ENCODE data around the gene TPP1.
A peak's percentile ranks its signal among the peaks of the same experiment; 100 is the strongest.

Gene TPP1

GRCh38 chr11:6627762-6628241, 8.6 kb upstream of the TPP1 start:
- no peak for DNase-seq

DNA sequence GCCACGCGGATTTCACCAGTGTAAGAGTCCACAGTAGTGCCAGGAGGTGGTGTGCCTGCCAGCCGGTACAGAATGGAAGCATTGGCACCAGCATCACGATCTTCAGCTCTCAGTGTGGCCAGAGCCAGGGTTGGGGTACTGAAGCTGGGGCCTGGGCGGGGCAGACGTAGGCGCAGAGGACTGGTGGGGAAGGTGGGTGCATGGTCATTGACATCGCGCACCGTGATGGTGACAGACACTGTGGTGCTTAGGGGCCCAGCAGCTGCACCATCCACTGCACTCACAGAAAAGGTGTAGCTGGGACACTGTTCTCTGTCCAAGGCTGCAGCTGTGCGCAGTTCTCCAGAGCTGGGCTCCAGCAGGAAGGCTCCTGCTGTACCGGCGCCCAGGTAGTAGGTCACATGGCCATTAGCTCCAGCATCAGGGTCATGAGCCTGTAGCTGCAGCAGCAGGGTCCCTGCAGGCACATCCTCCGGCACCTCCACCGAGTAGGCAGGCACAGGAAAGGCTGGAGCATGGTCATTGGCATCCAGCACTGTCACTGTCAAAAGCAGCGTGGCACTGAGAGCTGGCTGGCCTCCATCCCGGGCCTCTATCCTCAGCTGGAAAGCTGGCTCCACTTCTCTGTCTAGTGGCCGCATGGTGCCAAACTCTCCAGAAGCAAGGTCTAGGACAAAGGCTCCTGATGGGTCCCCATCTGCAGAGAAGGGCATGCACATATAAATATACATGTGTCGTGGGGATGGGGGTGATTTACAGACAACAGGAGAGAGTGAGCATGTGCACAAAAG, 7.9 kb upstream of the TPP1 start:
- DNase-seq = no peak

- no peak for DNase-seq
Measured at GRCh38 chr11:6625832-6626420, 6.7 kb upstream of the TPP1 start.

DNA sequence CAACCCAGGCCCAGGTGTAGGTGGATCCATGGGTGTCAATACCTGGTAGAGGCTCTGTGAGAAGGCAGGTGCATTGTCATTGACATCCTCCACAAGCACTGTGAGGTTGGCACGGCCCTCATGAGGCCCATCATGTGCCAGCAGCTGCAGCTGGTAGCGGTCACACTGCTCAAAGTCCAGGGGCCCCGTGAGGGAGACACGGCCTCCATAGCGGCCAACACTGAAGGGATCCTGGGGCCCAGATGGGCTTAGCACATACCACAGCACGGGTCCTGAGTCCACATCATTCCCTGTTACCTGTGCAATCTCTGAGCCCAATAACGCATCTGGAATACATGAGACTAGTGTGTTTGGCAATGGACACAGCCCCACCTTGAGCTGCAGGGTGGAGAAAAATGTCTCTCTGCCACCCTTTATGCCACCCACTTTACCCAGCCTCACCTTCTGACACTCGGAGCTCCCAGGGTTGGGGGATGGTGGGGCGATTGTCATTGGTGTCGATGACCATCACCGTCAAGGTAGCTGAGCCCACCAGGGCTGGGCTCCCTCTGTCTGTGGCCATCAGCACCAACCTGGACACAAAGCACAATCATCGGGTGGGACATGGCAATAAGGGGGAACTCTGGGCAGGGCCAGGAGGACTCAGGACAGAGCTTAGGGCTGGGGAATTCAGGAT, 6.1 kb upstream of the TPP1 start:
- DNase-seq = no peak

DNA sequence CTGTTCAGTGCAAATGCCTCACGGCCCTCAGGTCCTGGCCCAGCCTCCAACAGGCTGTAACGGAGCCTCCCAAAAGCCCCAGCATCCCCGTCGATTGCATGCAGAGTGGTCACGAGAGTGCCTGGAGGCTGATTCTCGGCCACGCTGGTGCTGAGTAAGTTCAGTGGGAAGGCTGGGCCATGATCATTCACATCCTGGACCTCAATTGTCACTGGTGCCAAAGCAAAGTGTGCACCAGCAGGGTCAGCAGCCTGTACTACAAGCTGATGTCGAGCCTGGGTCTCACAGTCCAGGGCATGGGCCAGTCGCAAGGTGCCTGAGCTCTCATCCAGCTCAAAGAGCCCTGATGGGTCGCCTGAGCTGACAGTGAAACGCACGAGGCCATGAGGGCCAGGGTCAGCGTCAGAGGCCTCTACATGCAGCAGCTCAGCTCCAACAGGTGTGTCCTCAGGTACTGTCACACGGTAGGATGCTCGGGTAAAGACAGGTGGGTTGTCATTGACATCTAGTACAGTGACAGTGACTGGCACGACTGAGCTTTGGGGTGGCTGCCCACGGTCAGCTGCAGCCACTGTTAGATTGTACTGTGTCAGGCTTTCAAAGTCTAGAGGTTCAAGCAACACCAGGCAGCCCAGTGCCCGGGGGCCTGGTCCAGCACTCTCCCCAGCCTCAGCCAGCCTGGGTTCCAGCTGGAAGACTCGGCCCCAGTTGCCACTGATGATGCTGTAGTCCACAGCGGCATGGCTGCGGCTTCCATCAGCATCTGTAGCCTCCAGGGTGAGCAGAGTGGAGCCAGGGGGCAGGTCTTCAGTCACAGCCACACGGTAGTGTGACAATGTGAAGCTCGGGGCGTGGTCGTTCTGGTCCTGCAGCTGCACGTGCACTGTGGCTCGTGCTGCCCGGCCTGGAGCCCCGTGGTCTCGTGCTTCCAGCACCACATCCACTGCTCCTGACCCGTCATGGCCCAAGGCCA, 4.5 kb upstream of the TPP1 start:
- no peak for DNase-seq

GRCh38 chr11:6622261-6623171, 3.3 kb upstream of the TPP1 start:
- no peak for DNase-seq

DNA sequence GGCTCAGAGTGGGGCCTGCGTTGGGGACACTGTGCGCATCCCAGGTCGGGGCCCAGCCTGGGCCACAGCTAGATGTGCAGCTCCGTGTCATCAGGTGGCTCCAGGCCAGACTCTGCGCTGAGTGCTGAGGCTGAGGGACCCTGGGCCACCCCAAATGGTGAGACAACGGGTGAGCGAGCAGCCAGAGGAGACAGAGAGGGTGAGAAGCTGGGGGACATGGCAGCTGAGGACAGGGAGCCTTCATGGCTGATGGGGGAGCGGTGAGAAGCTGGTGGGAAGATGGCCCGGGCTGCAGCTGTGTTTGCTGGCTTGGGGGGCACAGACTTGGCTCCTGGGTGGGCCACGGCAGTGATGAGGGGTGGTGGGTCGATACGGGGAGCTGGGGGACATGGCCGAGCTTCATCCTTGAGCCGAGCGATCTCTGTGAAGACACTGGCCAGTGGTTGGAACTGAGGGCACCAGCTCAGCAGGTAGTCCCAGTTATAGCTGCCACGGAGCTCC, 2.5 kb upstream of the TPP1 start:
- no peak for DNase-seq

DNA sequence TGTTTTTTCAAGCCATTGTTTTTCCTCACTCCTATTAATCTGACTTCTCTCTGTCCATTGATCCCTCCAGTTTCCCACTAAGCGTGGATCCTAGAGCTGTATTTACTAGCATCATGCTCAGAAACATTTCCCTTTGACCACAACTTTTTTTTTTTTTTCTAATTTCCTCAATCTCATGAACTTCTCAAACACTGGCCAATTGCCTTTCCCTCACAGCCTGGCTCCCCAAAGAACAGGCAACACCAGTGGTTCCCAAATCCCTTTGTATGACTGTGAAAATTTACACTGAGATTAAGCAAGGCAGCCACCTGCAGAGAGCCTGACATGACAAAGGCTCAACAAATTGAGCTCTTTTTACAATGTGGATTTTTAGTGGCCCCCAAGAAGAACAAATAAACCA, 1.4 kb upstream of the TPP1 start:
- no peak for DNase-seq

GRCh38 chr11:6618117-6619003, 862 bp downstream of the TPP1 start:
- DNase-seq = peak; percentile 92

GRCh38 chr11:6617315-6617781, 1.9 kb downstream of the TPP1 start:
- no peak for DNase-seq

GRCh38 chr11:6616596-6617250, 2.5 kb downstream of the TPP1 start:
- DNase-seq = no peak

- no peak for DNase-seq
Measured at GRCh38 chr11:6615882-6616585, 3.2 kb downstream of the TPP1 start.

DNA sequence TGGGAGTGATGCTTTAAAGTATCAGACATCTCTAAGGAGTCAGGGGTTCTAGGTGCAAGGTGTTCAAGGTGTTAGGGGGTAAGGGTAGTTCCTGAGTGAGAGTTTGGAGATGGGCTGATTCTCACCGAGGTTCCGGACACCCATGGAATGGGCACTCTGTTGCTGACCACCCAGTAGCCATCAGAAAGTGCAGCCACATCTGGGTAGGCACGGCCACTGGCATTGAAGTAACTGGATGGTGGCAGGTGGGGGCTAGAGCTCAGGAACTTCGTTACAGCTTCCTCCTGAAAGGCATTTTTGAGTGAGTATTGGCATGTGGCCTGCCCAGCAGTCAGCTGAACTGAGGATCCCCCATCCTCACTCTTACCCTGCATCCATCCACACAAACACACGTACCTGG, 4.2 kb downstream of the TPP1 start:
- DNase-seq = no peak

DNA sequence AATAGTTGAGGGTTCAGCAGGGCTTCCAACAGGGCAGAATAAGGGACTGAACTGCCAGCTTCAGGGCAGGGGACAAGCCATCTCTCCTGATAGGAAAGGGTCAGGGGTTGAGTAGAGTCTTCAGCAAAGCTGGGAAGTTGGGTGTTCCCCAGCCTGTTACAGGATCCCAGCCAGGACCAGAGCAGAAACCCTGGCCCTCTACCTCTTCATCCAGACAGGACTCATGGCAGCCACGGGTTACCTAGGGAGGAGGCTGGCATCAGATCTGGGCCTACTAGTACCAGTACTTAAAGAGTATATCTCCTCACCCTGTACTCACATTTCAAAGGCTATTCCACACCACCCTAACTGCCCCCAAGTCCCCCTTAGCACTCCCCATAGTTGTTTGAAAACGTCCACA, 4.8 kb downstream of the TPP1 start:
- no peak for DNase-seq

DNA sequence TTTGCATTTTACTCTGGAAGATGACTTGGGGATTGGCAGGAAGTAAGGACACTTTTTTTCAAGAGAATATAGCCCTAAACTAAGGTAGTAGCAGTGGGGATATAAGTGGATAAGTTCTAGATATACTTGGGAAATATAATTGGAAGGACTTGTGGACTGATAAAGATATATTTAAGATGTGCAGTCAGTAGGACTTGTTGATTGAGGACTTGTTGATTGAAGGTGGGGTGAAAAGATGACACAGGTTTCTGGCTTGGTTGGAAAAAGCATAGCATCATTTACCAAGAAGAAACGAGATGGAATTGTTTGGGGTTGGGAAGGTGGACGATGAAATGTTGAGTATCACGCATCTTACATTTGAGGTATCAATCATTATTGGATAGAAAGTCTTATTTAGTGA, 5.7 kb downstream of the TPP1 start:
- no peak for DNase-seq

DNA sequence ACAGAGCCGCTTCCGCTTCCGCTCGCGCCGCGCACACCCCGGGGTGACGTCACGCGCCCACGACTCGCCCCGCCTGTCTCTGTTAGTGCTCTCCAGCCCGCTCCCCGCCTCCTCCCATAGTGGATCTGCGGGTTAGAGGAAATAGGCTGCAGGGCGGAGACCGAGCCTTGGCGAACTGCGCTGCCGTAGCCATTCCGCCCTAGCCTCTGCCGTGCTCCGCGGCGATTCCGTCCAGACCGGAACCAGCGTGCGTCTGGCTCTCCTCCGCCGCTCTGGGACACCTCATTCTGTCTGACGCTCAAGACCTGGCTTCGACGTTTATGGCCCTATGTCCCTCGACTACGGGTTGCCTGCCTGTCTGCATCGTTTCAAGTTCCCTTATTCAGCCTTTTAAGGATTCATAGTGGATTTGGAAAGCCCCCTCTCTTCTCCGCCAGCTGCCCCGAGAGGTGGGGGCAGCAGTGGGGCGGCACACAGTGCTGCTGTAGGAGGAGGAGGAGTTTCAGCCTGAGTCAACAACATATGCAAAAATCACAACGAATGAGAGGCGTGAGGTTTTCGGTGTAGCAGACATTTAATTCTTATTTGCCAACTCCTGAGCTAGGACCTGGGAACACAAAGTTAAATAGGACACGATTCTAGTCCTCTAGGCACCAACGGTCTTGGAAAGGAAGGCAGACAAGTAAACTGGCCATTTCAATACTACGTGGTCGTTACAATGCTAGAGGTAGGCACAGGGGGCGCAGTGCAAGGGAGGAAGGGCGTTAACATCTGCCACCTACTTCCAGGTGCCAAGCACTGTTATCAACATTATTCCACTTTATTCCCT, 6.8 kb downstream of the TPP1 start, which contains the start of gene TAF10:
TSS of gene TAF10 (minus strand) at position 4 of the 829 bp plus-strand sequence. CDS start 27 bp downstream, outside the sequence.
- DNase-seq = peak; percentile 99

- DNase-seq = no peak
Measured at GRCh38 chr11:6611963-6612212, 7.3 kb downstream of the TPP1 start.

Measured in hematopoietic multipotent progenitor cell treated with erythropoietin and hydrocortisone succinate and interleukin-3 and kit ligand, for 4 days (in vitro differentiated cells).